GM10266 (cell line): ENCODE data around the gene CALD1.

Experiments
- DNase-seq: peaks from one replicate; pipeline ENCODE4 v3.0.0; 2012; ENCODE audit errors: extremely low spot score
- CTCF ChIP-seq: IDR thresholded peaks from 2 replicates; pipeline ENCODE4 v1.5.1; 2012; ENCODE audit warnings: mild to moderate bottlenecking, low read depth; ENCODE audit not compliant: control insufficient read depth, insufficient read depth; ENCODE audit errors: missing control alignments

Gene CALD1

GRCh38 chr7:134752006-134752760 lies 27.3 kb upstream of the CALD1 start:
- TF ChIP-seq CTCF = no peak
- DNase-seq = no peak

GRCh38 chr7:134755422-134756022 lies 23.9 kb upstream of the CALD1 start:
- TF ChIP-seq CTCF = peak; percentile 46
- no peak for DNase-seq

GRCh38 chr7:134757938-134758337 lies 21.5 kb upstream of the CALD1 start:
- TF ChIP-seq CTCF = no peak
- no peak for DNase-seq

- TF ChIP-seq CTCF = no peak
- DNase-seq = no peak
These were observed 20.5 kb upstream of the CALD1 start for GRCh38 chr7:134758981-134759380.

- no peak for DNase-seq
- TF ChIP-seq CTCF = no peak
These were observed 18.2 kb upstream of the CALD1 start for GRCh38 chr7:134761266-134761665.

- no peak for TF ChIP-seq CTCF
- no peak for DNase-seq
These were observed 15.5 kb upstream of the CALD1 start for GRCh38 chr7:134763960-134764359.

GRCh38 chr7:134764365-134764764 lies 15.1 kb upstream of the CALD1 start:
- DNase-seq = no peak

More at GRCh38 chr7:134764365-134764764, 15.1 kb upstream of the CALD1 start:
- no peak for TF ChIP-seq CTCF
